ENCODE results near the gene CHAD. TPM values are rescaled to one million over a fixed set of nuclear protein-coding genes. Genes with fewer than 3 reads are reported as not detected.

Gene CHAD
- total and polyA plus RNA-seq, 8 donors = 1.7 to 26.2 (median 6.4) TPM

DNA sequence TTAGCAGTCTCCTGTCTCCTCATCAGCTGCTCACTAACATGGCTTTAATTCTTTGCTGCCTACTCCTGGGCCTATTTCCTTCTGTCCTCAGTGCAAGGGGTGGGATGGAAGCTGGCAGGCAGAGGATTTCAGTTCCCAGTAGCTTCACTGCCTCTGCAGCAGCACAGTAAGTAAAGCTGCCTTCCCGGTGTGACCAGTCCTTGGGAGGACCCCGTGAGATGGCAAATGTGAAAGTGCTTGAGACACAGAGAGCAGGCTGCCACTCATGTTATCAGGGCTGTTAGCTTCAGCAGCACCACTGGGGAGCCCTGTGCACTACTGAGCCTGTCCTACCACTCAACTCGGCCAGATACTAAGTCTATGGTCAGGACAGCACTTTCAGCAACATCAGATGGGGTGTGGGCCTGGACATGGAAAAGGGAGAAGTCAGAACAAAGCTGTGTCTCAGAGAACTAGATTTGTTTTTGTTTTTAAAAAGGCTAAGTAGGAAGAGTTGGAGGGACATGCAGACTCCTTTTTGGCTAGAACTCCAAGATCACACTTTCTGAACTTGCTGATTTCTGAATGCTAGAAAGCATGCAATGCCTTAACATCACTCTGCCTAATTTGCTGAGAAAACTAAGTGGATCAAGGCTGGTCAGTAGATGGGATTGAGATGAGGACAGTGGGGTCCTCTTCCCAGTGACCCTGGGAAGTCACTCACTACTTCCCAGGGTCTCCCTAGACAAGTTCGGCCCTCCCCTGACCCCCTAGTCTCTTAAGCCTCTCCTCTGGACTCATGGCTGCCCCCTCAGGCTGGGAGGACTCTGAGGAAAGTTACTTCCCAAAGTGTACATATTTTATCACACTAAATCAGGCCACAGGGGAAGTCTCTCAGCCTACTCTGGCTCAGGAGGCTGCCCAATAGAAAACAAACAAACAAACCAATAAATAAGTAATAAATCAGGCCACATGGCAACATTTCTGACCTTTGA is 41.6 kb downstream of the CHAD start:
- Histone ChIP-seq H3K27ac (peak overlapping the region; percentile 39 to 76 (median 64)), H3K9me3 (no peaks in the 10 kb centered on the region), H3K27me3 (no peaks in the 10 kb centered on the region), H3K4me3 (peak overlapping the region; percentile 58 to 72 (median 65)), H3K4me1 (peaks cover 12 to 32% (median 27%) of the 10 kb centered on the region in 3 donors), H3K36me3 (no peaks in the 10 kb centered on the region)
- intact Hi-C loops (cut with DNase I) = no loop called here
- no peak for FAIRE-seq
- DNase-seq = no peak
- 23 to 33% methylated on average over 4 of the region's 4 CpGs for WGBS, 2 donors
- ATAC-seq = peak in 3 of 4 donors; percentile 28 to 58 (median 54)
- TF ChIP-seq, protein P1, sequence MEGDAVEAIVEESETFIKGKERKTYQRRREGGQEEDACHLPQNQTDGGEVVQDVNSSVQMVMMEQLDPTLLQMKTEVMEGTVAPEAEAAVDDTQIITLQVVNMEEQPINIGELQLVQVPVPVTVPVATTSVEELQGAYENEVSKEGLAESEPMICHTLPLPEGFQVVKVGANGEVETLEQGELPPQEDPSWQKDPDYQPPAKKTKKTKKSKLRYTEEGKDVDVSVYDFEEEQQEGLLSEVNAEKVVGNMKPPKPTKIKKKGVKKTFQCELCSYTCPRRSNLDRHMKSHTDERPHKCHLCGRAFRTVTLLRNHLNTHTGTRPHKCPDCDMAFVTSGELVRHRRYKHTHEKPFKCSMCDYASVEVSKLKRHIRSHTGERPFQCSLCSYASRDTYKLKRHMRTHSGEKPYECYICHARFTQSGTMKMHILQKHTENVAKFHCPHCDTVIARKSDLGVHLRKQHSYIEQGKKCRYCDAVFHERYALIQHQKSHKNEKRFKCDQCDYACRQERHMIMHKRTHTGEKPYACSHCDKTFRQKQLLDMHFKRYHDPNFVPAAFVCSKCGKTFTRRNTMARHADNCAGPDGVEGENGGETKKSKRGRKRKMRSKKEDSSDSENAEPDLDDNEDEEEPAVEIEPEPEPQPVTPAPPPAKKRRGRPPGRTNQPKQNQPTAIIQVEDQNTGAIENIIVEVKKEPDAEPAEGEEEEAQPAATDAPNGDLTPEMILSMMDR (IDR thresholded peaks at IDR 0.05) = no peak

DNA sequence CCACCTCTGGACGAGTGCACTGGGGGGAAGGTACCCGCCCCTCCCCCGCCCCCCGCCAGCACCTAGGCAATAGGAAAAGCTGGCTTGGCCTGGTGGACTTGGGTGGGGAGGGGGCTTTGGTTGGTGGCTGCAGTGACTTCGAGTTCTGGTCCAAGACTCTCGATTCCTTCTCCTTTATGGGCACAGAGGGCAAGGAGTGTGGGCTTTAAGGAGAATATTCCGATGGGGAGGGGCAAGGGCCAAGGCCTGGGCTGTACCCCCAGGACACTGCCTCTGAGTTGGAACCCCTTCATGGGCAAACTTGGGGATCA is 42.3 kb downstream of the CHAD start:
- intact Hi-C loops (cut with DNase I) = no loop called here
- no peaks in the 10 kb centered on the region for H3K27me3 ChIP-seq
- peak overlapping the region; percentile 58 to 72 (median 65) for H3K4me3 ChIP-seq
- H3K4me1 ChIP-seq = peaks cover 12 to 39% (median 29%) of the 10 kb centered on the region in 3 donors
- ATAC-seq (no peak), FAIRE-seq (no peak), DNase-seq (no peak)
- TF ChIP-seq, protein P1 (IDR thresholded peaks at IDR 0.05) = no peak
- 3% methylated on average over 7 of the region's 7 CpGs for WGBS, 2 donors
- peak overlapping the region; percentile 39 to 76 (median 64) for H3K27ac ChIP-seq
- no peaks in the 10 kb centered on the region for H3K9me3 ChIP-seq
- no peaks in the 10 kb centered on the region for H3K36me3 ChIP-seq

DNA sequence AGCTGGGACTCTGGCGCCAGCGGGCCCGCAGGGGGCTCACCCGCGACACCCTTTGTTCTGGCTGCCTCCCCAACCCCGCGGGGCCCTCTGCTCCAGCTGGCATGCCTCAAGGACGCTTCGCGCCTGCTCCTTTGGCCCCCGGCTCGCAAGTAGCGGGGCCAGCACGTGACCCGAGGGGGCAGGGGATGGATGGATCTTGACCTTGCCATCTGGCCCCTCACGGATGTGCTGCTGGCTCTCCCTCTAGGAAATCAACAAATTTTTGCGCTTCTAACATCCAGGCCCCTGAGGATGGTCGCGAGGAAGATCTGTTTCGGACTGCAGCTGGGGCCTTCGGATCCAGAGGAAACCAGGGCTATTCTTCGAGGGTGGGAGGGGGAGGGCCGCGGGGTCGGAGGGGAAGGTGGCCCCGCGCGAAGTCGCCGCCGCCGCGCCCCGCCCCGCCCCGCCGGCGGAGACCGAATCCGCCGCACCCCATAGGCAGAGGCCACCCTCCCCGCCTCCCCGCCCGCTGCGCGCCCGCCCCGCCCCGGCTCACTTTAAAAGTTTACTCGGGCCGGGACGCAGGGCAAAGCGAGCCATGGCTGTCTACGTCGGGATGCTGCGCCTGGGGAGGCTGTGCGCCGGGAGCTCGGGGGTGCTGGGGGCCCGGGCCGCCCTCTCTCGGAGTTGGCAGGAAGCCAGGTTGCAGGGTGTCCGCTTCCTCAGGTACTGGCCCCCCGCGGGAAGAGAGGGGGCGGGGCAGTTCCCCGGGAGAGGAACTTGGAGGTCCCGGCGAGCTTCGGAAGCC is 42.8 kb downstream of the CHAD start, which contains the start of gene ACSF2:
Gene ACSF2, plus strand, starts transcription at position 537 of the 790 bp plus-strand sequence. Its CDS starts 44 bp downstream, at position 581.
- FAIRE-seq (no peak), DNase-seq (peak; percentile 70 to 90 (median 77)), ATAC-seq (peak; percentile 87 to 92 (median 88))
- no peaks in the 10 kb centered on the region for H3K9me3 ChIP-seq
- intact Hi-C loops (cut with DNase I) = no loop called here
- H3K4me3 ChIP-seq = peak within 1 kb of the TSS; percentile 58 to 72 (median 65)
- TF ChIP-seq, protein P1 (IDR thresholded peaks at IDR 0.05) = no peak
- no peaks in the 10 kb centered on the region for H3K36me3 ChIP-seq
- 0 to 1% methylated on average over 57 to 70 of the region's 70 CpGs for WGBS, 2 donors
- H3K27me3 ChIP-seq = no peaks in the 10 kb centered on the region
- peak within 1 kb of the TSS; percentile 39 to 76 (median 64) for H3K27ac ChIP-seq
- peaks cover 12 to 40% (median 34%) of the 10 kb centered on the region in 3 donors for H3K4me1 ChIP-seq

DNA sequence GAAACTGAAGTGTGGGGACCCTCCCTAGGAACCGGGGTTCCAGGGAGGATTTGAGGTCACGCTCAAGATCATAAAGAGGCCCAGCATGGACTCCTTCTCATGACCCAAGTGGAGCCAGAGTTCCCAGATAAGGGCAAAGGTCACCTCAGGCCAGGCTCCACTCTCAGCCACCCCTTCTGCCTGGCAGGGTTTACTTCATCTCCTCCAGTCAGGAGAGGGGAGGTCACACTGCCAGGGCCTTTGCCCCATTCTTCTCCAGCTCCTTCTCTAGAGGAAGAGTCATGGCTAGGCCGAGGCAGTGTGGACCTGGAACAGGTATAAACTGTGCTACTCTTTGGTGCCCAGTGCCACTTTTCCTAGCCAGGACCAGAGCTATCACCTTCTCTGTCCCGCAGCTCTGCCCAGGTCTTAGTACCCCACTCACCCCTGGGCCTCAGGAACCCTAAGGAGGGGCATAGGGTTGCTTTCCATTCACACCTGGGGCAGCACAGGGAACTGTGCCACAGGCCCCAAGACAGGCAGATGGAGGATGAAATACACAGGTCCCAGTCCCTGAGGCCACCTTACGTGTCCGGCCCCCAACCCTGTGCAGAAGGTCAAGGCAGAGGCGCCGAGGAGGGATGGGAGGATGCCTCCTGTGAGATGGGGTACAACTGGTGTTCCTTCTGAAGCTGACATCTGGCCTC is 43.5 kb downstream of the CHAD start:
- FAIRE-seq (no peak), DNase-seq (peak in 1 of 6 donors; percentile 50), ATAC-seq (no peak)
- WGBS, 2 donors = 90 to 95% methylated on average over 6 to 8 of the region's 8 CpGs
- H3K36me3 ChIP-seq = no peaks in the 10 kb centered on the region
- intact Hi-C loops (cut with DNase I) = no loop called here
- peaks cover 12 to 43% (median 36%) of the 10 kb centered on the region in 3 donors for H3K4me1 ChIP-seq
- H3K27ac ChIP-seq = peak overlapping the region in 3 of 4 donors; percentile 12 to 76 (median 75)
- peak overlapping the region; percentile 58 to 72 (median 65) for H3K4me3 ChIP-seq
- TF ChIP-seq, protein P1 (IDR thresholded peaks at IDR 0.05) = no peak
- H3K9me3 ChIP-seq = no peaks in the 10 kb centered on the region
- H3K27me3 ChIP-seq = no peaks in the 10 kb centered on the region
